Nucleus accumbens (tissue), 56 donors: ENCODE data around the gene PATJ.
"Not testable (repeated sequence)": the region's sequence is repeated elsewhere in the genome, so short reads cannot be mapped to it uniquely, and the experiment has no call there.

Experiments
- DNase-seq, 56 donors: peaks; one replicate each; lab custom pipeline; 2025; lab: John Stamatoyannopoulos, UW

The PATJ gene

DNA sequence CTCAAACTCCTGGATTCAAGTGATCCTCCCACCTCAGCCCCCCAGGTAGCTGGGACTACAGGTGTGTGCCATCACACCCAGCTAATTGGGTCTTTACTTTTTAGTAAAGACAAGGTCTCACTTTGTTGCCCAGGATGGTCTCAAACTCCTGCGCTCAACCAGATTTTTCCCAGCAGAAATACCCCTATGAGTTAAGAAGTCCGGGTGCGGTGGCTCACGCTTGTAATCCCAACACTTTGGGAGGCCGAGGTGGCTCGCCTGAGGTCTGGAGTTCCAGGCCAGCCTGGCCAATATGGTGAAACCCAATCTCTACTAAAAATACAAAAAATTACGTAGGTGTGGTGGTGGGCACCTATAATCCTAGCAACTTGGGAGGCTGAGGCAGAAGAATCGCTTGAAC lies 445.8 kb downstream of the PATJ start:
- no peak for DNase-seq

- no peak for DNase-seq
Observed at GRCh38 chr1:62194651-62195544, 452.6 kb downstream of the PATJ start, which contains the start of gene L1TD1. Gene L1TD1, plus strand, starts transcription at chr1:62194849. Its CDS starts 11,780 bp downstream, at chr1:62206629.

DNA sequence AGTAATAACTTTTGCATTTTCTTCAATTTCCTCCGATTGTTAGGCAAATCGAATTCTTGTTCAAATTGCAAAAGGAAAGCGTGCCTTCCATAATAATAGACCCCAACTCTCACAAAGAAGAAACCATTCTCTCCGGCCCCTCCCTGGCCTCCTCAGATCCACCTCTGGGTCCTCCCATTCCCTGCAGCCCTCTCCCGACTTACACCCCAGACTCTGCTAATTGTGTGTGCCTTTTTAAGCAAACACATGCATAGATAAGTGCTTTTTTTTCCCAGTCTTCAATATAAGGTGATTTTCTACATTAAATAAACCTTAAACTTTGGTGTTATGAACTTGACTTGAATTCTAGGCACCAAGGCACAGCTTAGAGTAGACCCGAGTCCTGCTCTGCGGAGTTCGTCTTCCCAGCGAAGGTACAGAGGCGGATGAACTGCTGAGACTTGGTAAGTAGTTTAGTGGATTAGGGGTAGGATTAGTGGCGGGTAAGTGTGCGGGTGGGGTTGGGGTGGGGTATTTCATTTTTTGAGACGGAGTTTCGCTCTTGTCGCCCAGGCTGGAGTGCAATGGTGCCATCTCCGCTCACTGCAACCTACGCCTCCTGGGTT lies 453.9 kb downstream of the PATJ start:
- DNase-seq: no peak

DNA sequence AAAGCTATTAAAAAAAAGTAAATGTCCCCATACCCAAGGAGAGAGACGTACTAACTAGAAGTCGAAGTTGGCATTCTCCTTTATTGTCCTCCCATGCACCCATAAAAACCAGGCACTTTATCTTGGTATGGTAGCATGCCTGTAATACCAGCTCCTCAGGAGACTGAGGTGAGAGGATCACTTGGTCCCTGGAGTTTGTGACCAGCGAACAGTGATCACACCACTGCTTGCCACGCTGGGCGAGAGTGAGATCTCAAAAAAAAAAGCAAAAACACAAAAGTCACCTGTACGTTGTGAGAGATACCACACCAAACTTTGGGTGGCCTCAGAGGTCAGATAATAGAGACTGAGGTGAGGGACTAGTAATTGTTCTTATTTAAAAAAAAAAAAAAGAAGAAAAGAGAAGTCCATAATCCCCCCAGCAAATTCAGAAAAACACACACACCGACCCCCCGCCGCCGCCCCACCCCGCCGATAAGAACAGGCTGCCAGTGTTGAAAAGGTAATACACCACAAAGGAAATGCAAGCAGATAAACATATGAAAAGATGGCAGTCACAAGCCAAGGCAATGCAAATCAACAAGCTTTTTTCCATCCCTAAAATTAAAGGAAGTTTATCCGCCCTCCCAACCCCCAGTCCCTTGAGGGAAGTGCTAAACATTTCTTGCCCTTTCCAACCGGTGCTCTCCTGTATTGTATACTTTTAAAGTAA lies 455.9 kb downstream of the PATJ start:
- no peak for DNase-seq

DNA sequence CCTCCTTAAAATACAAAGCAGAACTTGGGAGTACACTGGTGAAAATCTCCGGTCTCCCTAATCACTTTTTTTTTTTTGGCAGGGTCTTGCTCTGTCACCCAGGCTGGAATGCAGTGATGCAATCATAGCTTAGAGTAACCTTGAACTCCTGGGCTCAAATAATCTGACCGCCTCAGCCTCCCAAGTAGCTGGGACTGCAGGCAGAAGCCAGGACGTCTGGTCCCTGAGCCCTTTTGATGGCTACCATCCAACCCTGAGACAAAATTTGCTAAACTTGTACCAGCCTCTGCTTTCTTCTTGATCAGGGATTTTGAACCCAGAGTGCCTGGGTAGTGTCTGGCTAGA lies 456.5 kb downstream of the PATJ start:
- DNase-seq: no peak

DNA sequence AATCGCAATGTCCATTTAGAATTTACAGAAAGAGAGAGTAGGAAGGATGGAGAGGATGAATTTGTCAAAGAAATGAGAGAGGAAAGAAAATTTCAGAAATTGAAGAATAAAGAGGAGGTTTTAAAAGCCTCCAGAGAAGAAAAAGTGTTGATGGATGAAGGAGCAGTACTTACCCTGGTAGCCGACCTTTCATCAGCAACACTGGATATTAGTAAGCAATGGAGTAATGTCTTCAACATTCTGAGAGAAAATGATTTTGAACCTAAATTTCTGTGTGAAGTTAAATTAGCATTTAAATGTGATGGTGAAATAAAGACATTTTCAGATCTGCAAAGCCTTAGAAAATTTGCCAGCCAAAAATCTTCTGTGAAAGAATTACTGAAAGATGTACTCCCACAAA lies 464.9 kb downstream of the PATJ start:
- no peak for DNase-seq

DNA sequence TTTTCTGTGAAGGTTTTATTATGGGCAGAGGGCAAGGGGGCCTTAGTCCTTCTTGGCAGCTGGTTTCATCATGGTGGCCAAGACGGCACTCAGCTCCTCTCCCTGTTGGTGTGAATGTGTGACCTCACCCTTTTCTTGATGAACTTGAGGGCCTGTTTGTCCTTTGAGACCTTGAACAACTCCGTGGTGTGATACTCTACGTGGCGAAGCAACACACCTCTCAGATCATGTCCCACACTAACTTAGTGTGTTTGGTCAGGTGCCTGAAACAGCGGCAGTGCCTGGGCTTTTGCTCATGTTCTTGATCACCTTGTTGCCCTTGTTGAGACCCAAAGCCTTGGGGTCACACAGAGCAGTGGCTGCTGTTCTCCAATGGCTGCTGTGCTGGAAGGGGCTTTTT lies 465.8 kb downstream of the PATJ start:
- DNase-seq: no peak

GRCh38 chr1:62208970-62209369 lies 466.7 kb downstream of the PATJ start:
- DNase-seq: no peak

- no peak for DNase-seq
Observed at GRCh38 chr1:62209931-62210595, 467.8 kb downstream of the PATJ start.

- DNase-seq: no peak
Observed at GRCh38 chr1:62210960-62211359, 468.7 kb downstream of the PATJ start.

DNA sequence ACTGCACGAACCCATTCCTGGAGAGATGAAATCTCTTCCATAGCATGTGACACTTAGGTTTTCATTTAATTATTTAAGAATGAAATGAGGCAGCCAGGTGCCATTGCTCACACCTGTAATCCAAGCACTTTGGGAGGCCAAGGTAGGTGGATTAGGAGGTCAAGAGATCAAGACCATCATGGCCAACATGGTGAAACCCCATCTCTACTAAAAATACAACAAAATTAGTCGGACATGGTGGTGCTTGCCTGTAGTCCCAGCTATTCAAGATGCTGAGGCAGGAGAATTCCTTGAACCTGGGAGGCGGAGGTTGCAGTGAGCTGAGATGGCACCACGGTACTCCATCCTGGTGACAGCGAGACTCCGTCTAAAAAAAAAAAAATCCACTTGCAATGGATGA lies 470.1 kb downstream of the PATJ start:
- no peak for DNase-seq

- no peak for DNase-seq
Observed at GRCh38 chr1:62213075-62213914, 471.0 kb downstream of the PATJ start.

GRCh38 chr1:62218604-62219003 lies 476.3 kb downstream of the PATJ start:
- DNase-seq: no peak

DNA sequence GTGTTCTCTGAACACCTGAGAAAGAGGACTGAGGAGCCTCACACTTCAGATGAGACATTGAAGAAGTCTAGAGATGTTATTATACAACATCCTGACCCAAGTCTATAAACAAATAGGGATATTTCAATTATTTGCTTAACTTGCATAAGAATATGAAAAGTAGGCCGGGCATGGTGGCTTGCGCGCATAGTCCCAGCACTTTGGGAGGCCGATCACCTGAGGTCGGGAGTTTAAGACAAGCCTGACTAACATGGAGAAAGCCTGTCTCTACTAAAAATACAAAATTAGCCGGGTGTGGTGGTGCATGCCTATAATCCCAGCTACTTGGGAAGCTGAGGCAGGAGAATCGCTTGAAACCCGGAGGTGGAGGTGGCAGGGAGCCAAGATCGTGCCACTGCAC lies 478.2 kb downstream of the PATJ start:
- DNase-seq: not testable (repeated sequence)

DNA sequence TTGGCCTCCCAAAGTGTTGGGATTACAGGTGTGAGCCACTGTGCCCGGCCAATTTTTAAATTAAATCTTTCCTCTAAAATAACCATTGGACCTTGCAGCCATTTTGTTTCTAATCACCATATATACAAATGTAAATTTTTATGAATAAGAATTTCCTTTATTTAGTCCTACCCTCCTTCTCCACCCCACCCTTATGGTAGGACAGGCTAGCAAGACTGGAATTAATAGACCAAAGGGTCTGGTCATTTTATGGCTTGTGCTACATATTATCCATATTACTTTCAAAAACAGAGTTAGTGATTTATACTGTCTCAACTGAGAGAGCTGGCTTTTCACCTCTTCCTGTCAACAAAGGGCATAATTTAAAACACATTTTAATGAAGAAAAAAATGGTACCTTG lies 478.9 kb downstream of the PATJ start:
- no peak for DNase-seq

- no peak for DNase-seq
Observed at GRCh38 chr1:62222321-62222720, 480.0 kb downstream of the PATJ start.

DNA sequence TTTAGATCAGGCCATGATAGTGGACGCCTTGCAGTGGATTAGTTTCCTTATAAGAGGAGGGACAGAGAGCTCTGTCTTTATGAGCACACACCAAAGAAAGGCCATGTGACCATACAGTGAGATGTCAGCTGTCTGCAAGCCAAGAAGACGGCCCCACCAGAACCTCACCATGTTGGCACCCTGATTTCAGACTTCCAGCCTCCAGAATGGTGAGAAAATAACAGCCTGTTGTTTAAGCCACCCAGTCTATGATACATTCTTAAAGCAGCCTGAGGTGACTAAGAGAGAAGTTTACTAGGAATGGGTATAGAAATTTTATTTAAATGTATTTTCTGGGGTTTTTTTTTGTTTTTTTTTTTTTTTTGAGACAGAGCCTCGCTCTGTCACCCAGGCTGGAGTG lies 481.9 kb downstream of the PATJ start:
- DNase-seq: no peak

DNA sequence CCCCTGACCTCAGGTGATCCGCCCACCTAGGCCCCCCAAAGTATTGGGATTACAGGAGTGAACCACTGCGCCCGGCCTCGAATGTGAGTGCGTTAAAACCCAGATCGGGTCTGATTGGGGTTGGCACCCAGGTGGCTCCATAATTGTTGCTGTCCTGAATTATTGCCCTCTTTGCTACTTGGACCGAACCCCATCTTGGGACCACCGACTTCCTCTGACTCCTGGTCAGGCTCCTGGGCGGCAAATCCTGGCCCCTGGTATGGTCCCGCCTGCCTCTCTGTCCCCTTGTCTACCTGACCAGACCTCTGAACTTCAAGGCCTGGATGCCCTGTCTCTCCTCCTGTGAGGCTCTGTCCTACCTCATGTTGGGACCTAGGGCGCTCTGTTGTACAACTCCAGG lies 485.2 kb downstream of the PATJ start:
- DNase-seq: no peak
